HG02588 (cell line): Measurements from ENCODE around the gene CFAP77.

Experiments
- ATAC-seq: cut with Tn5 transposase; IDR thresholded peaks from one replicate; pipeline ENCODE4 v1.9.1; 2021; ENCODE audit warnings: mild to moderate bottlenecking, moderate library complexity; ENCODE audit not compliant: unreplicated experiment

The CFAP77 gene

DNA sequence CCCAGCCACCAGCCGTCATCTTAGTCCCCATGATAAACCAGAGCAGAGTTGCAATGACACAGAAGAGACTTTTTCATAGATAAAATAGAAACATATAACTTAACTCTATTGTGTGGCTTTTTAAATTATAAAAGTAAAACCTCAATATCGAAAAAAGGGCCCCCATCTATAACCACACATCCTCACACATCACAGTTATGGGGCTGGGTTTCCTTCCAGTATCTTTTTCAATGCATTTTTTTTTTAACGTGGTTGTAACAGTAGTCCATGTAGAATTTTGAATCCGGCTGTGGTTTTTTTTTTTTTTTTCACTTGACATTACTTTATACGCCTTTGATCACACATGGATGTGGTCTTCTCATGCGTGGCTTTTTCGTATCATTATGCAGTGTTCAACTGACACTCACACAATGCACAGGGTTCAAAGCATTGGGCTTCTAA, 77.4 kb downstream of the CFAP77 start:
- no peak for ATAC-seq

DNA sequence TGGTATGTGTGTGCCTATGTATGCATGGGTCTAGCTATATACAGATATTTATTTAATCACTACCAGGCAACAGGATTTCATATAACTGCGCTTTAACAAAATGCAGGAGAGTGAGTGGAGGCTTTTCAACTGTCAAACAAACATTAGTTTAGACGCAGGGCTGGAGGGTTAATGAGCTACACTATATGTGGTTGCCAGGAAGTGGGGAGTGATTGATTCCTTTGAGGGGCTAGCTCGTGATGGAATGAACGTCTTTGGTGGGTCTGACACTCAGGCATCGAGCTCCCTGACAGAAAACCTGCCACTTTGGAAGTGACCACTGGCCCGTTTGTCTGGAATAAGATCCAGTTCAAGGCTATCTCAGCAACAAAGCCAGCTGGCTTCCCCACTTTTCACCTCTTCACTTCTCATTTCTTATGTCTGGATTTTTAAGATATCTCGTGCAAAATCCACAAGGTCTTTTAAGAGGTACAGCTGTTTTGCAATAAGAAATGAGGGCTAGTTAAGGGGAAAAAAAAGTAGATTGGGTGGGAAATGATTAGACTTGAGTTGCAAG, 78.0 kb downstream of the CFAP77 start:
- ATAC-seq = no peak

DNA sequence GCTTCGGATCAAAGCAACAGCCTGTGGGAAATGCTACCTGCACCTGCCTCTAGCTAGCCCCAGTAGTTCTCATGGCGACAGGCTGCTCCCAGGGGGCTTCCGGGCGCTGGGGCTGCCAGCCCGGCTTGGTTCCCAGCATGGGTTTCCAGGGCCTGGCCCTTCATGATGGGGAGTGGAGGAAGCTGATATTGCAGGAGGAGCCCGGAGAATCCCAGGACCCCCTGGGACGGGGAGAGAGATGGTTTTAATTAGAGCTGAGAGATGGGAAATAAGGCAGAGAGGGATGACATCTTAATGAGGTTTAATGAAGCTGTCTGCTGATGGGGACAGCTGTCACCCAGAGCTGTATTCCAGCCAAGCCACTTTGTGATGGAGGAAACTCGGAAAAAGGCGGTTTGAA, 78.6 kb downstream of the CFAP77 start:
- ATAC-seq = no peak

DNA sequence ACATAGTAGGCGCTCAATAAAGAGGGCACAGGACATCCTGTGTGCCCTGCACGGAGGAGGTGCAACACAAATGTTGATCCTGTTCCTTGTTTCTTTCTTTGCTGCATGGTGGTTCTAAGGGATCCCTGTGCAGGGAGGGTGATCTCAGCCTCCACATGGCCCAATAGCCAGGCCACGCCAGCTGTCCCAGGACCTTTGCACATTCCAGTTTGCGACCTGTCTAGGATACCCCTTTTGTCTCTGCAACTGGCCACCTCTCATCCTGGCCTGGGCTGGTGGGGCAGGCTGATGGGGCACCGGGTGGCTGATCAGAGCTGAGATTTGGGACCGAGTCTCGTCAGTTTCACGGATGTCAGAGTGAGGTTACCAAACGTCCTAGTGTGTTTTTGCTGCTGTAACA, 79.5 kb downstream of the CFAP77 start:
- no peak for ATAC-seq

DNA sequence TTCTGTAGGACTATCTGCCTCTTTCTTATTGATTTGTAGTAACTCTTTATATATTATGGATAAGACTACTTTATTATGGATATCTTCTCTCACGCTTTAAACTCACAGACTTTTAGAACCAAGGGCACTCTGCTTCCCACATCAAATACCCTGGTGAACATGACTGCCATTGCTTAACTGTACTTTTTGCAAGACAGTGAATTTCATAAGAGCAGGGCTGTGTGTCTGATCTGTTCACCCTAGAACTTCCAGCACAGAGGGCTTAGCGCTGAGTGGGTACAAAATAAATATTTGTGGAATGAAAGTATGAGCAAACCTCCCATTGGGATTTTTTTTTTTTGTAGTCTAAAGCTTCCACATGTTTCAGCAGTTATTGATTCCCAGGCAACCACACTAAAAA, 84.8 kb downstream of the CFAP77 start:
- ATAC-seq = no peak

DNA sequence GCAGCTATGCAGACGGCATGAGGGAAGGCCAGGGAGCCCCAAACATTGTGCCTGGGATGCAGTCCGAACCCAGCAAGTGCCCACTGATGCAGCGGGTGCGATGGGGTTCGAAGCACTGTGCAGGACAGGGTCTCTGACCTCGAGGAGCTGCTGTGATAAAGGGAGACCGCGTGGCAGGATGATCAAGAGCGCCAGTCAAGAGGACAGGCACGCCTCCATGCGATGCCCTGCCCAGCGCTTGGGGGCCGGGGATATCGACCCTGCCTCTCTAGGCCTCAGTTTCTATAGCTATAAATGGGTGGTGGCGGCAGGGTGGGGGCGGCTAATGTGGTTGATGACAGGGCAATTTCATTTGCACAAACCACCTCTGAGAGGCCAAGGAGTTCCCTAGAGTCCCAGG, 87.7 kb downstream of the CFAP77 start:
- no peak for ATAC-seq

DNA sequence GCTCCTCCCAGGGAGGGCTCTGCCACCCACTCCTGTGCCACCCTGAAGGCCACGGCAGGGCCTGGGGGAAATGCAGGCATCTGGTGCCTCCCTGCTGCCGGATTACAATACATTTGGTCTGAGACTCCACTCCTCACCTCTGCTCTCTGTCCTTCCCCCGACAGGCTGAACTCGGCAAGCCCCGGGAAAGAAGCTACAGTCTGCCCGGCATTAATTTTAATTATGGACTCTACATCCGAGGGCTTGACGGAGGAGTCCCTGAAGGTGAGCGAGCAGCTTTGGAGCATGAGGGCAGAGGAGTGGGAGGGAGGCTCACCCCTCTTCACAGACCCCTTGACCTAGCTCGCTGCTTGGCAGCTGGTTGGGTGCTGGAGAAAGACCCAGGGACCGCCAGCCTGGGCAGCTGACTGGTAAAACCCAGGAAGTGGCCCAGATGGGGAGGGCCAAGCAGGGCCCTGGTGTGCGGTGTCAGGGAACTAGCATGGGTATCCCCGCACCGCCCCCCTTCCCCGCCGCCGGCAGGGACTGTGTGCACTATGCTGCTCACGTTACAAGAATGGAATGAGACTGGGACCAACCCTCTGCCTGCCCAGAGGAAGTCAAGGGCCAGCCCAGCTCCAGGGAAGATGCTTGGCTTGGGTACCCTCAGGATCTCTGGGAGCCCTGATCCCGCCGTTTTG, 88.7 kb downstream of the CFAP77 start:
- no peak for ATAC-seq

DNA sequence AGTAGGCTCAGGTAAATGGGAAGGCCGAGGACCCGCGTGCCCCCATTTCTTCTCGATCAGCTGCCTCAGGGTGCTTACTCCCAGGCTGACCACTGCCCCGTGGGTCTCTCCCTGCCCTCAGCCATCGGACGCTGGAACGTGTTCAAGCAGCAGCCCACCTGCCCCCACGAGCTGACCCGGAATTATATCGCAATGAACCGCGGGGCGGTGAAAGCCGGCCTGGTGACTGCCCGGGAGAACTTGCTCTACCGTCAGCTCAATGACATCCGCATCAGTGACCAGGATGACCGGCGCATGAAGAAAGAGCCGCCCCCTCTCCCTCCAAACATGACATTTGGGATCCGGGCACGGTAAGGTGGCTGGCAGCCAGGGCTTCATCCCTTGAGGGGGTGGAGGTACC, 89.2 kb downstream of the CFAP77 start:
- ATAC-seq = no peak

DNA sequence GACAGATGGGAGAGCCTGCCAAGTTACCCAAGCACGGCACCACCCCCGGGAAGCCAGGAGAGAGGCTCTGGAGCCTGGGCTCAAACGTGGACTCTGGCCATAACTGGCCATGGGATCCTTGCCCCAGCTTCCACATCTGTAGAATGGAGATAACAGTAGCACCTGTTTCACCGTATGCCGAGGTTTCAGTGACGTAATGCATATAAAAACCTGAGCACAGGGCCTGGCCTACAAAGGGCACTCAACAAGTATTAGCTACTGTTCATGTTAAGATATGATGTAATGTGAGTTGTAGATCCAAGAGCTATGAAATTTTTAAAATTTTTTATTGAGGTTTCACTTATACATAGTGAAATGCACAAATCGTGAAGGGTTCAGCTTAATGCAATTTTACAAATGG, 90.2 kb downstream of the CFAP77 start:
- no peak for ATAC-seq

DNA sequence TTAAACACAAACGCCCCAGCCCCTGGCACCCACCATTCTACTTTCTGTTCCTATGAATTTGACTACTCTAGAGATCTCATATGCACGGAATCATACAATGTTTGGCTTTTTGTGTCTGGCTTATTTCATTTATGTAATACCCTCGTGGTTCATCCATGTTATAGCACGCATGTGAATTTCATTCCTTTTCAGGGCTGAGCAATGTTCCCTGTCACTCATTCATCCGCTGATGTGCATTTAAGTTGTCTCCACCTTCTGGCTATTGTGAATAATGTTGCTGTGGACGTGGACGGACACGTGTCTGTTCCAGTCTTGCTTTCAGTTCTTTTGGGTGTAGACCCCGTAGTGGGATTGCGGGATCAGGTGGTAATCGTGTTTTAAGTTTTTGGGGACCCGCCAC, 92.5 kb downstream of the CFAP77 start:
- ATAC-seq = no peak

DNA sequence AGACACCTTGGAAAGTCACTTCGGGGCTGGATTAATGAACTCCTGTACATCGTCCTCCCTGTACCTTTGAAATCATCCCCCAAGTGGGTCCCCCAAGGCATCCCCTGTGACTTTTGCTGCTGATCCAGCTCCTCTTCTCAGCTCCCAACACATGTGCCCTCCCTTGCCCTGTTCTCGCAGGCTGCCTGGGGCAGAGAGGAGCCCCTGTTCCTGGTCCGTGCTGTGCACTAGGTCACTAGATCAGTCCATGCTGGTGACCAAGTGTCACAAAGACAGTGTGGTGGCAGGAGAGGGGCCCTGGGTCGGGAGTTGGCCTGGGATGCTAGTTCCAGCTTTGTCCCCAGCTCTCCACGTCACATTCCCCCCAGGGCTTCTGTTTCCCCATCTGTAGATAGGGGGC, 93.1 kb downstream of the CFAP77 start:
- no peak for ATAC-seq

DNA sequence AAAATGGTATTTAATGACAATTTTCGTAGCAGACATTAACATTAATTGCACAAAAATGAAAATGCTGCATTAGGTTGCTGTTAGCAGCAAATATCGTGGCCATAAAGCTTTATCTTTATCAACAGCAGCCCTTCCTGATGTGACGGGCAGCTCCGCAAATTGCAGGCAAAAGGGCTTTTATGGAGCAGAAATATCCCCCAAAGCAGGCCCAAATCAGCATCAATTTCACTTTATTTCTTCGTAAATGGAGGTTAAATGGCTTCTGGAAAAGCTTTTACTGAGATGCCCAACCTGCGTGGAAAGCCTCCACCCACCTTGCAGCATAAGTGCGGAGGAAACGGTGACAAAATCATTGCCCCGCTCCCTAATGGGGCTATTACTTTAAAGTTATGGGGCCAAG, 94.5 kb downstream of the CFAP77 start:
- no peak for ATAC-seq

DNA sequence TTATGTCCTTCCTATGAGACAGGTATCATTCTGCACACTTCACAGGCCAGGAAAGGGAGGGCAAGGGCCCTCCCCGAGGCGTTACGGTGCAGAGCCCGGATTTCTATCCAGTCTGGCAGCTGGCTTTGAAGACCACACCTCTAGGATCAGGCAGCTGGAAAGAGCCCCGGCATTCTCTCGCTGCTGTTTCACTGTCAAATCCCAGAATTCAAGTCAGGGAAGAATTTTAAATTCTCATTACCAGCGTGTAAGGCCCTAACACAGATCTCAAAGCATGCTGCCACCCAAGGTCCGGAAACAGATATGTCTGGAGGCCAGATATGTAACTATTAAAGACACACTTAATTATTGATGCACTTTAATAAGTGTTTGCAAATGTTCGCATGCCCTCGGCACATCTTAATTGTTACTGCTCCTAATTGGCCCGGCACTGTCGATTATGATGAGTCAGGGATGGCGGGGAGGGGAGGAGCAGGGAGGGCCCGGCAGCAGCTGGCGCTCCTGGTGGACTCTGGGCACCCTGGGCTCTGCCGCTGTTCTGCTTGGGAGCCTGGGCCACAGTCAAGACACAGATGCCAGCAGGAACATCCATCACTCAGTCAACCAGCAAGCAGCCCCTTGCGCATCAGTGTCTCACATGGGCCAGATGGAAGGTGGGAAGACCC, 96.1 kb downstream of the CFAP77 start:
- ATAC-seq = no peak

DNA sequence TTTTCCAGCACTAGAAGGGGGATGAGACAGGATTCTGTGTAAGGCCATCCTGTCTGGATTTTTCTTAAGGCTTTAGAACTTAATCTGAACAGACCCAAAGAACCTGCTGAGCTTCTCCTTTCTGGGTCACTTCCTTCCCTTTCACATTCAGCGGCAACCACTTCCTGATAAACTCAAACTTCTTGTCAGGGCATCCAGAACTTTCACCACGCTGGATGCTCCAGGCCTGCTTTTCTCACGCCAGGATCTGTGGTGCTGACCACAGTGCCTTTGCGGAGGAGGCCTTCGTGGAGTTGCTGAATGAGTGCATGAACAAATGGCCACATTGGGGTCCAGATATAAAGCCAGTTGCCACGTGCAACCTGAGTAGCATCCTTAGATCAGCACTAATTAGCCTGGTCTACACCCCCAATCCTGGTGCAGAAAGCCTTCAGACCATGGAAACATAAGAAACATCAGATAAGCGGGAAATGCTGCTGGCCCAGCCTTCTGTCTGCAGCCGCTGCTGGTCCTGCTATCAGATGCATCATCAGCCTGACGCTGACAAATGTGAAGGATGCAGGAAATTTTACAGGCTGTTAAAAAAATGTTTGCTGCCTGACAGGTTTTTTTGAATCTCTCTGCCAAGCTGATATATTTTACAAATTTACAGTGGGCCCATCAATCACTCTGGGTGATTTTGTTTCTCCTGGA, 97.1 kb downstream of the CFAP77 start:
- no peak for ATAC-seq

DNA sequence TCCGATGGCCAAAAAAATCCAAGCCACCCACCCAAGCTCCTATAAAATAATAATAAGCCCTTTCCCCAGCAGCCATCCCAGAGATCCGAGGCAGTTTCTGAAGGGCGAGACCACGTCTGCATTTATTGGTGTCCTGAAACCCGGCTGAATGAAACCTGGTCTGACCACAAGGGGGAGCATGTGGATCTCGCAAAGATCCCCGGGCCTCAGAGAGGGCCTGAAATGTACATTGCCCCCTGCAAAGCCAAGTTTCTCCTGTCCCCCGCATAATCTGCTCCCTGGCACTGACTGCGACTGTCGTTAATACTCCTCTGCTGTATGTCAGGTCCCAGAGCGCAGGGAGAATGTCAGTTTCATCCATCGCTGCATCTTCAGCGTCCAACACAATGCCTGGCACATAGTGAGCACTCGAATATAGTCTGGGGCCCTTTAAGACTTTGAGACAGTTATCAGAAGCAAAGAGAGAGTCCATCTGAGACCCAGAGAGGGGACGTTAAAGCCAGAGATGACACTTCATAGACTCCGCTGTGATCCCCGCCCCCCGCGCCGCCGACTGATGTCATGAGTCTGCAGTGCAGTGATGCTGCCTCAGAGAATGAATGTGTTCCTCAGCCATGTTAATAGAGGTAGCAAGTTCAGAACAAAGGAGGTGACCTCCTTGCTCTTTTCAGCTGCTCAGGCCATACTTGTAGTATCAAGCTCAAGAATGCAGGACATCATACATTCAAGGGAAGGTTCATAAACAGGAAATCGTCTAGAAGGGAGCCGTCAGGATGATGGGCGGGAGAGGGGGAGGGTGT, 97.9 kb downstream of the CFAP77 start:
- ATAC-seq = no peak

DNA sequence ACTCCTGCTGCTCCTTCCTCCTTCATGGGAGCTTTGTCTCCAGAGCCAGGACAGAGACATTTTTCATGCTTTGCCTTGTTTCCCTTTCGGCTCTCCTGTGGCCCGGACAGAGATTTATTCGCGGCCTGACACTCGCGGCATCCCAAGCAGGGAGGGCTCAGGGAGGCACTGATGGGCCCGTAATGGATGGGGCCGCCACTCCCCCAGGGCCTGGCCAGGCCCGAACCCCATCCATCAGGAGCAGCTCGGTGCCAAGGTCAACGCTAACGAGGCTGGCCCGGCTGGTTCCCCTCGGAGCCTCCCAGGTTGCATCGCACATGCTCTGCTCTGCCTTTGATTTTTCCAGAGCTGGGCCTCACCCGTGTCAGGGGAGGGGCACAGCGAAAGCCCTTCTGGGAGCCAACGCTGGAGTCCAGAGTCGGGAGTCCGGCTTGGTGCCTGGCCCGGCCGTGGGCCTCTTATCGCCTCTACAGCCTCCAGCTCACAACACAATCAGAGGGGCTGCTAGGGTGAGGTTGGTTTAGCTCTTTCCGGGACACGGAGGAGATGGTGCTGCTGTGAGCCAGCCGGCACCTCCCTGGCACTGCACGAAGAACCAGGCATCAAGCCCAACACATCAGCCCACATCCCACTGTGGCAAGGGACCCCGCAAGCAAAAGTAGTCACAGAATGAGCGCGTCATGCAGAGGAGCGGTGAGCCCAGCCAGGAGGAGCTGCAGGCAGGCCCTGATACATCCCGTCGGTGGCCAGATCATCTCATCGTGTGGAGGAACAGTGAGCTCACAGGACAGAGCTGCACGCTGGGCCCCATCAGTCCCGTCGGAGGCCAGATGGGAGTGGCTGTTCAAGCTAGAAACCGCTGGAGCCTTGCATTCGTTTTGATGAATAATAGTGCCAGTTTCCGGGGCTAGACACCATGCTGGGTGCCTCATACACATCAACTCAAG, 100.2 kb downstream of the CFAP77 start:
- no peak for ATAC-seq

DNA sequence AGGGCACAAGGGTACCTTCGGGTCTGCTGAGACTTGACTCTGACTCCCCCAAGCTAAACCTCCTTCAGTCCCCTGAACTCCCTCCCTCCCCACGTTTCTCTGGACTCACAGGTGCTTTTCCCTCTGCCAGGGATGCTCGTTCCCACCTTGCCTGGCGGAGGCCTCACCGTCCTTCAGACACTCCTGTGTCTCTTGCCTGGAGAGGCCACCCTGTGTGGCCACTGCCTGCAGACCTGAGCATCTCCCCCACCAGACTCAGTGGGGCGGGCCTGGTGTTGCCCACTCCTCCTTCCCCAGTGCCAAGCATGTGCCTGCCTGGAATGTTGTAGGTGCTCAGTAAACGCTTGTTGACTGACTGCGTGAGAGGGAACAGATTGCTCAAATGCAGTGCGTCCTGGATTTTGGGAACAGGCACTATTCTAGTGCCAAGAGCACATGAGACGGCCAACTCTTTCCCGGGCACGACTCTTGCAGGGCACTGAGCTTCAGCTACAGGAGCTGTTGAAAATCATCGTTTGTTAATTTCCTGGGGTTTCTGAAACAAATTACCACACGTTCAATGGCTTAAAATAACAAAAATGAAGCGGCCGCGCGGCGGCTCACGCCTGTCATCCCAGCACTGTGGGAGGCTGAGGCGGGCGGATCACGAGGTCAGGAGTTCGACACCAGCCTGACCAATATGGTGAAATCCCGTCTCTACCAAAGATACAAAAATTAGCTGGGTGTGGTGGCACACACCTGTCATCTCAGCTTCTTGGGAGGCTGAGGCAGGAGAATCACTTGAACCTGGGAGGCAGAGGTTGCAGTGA, 101.4 kb downstream of the CFAP77 start:
- ATAC-seq = no peak

DNA sequence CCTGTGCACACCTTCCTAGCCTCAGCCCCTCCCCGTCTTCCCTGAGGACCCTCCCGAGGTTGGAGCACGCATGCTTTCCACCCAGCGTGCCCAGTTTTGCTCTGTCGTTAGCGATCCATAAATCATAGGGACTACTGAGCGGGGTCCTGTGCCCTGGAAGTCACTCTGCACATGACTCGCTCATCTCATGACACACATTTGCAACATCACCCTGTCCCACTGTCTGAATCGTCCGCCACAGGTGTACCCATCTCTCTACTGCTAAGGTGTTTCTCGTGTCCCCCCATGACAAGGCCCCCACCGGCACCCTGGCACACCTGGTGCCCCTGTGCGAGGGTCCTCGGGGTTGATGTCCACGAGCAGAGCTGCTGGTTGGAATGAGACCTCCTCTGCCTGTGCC, 103.4 kb downstream of the CFAP77 start:
- no peak for ATAC-seq
